ENCODE results near the gene KCTD2.

Gene KCTD2

GRCh38 chr17:75099881-75100595 lies 53.0 kb downstream of the KCTD2 start:
- no peak for DNase-seq (ENCODE audit: low read depth)

DNA sequence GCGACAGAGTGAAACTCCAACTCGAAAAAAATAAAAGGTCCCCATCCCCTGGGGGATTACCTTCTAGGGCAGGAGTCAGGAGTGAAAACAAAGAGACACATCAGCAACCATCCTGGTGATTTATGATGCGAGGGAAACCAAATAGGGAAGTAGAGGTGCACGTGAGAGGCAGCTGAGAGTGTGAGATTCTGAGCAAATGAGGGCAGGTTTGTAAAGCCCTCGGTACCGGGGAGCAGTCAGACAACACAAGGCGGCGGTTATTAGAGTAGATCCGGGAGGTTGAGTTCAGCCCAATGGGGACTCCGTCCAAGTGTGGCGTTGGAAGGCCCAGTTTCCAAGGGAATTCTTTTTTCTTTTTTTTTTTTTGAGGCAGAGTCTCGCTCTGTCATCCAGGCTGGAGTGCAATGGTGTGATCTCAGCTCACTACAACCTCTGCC lies 55.4 kb downstream of the KCTD2 start:
- DNase-seq (ENCODE audit: low read depth) = no peak

DNA sequence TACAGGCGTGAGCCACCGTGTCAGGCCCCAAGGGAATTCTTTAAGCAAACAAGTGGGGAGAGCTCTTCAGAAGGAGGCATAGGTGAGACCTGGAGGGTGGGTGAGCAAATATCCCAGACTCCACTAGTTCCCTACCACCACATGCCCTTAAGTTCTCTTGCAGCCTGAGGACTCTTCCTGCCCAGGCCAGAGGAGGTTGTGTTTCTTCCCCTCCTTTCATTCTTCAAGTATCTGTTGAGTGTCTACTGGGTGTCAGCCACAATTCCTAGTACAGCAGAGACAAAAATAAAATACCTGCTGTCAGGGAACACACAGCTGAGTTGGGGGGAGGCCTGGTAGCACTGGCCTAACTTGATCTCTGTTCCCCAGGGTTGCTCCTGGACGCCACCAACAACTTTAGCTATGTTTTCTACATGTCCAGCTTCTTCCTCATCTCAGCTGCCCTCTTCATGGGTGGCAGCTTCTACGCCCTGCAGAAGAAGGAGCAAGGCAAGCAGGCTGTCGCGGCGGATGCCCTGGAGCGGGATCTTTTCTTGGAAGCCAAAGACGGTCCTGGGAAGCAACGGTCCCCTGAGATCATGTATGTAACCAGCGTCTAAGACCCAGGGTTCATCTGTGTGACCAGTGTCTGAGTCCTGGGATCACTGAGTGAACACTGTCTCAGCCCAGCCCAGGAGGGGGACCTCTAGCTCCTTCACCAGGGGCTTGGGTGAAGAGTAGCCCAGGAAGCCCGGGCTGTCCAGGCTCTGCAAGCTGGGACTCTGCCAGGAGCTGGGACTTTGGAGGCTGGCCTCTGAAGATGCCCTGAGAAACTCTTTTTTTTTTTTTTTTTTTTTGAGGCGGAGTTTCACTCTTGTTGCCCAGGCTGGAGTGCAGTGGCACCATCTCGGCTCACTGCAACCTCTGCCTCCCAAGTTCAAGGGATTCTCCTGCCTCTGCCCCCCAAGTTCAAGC lies 56.9 kb downstream of the KCTD2 start:
- DNase-seq (ENCODE audit: low read depth) = no peak

DNA sequence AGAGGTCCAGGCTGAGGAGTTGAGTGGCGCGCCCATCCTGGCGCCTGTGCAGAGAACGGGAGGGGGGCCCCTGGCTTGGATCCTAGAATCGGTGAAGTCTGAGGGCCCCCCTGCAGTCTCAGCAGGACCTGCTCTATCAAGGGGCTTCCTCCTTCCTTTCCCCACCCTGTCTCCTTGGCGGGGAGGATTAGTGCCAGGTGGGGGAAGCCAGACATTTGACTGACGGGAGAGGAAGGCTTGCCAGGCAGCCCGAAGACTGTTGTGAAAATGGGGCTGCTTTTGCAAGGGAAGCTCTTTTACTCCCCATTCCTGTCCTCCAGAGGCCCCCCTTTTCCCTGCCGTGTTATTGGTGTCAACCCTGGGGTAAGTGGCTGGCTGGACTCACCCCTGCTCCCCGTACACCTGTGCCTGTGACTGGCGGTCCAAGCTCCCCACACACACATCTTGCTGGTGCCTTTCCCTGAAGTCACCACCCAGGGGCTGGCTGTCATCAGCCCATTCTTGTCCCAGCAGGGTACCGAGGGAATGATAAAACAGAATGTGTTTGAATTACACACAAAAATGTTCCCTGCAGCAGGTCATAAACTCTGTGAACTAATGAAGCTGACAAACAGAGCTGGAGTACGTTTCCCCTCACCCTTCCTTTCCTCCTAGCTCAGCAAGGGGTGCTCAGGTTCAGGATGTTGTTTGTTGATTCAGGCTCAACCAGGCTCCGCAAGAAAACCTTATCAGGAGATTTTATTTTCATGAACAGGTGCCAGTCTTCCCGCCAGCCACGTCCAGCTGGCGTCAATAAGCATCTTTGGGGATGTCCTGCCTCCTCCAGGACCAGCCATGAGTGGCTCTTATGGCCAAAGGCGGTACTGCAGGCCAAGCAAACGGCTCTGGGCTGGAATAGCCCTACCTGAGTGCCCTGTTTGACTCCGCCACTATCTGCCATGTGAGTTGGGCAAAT lies 58.4 kb downstream of the KCTD2 start:
- no peak for DNase-seq (ENCODE audit: low read depth)

GRCh38 chr17:75108193-75108592 lies 61.2 kb downstream of the KCTD2 start:
- DNase-seq (ENCODE audit: low read depth) = no peak

- no peak for DNase-seq (ENCODE audit: low read depth)
These were observed 62.0 kb downstream of the KCTD2 start for GRCh38 chr17:75109046-75109406.

DNA sequence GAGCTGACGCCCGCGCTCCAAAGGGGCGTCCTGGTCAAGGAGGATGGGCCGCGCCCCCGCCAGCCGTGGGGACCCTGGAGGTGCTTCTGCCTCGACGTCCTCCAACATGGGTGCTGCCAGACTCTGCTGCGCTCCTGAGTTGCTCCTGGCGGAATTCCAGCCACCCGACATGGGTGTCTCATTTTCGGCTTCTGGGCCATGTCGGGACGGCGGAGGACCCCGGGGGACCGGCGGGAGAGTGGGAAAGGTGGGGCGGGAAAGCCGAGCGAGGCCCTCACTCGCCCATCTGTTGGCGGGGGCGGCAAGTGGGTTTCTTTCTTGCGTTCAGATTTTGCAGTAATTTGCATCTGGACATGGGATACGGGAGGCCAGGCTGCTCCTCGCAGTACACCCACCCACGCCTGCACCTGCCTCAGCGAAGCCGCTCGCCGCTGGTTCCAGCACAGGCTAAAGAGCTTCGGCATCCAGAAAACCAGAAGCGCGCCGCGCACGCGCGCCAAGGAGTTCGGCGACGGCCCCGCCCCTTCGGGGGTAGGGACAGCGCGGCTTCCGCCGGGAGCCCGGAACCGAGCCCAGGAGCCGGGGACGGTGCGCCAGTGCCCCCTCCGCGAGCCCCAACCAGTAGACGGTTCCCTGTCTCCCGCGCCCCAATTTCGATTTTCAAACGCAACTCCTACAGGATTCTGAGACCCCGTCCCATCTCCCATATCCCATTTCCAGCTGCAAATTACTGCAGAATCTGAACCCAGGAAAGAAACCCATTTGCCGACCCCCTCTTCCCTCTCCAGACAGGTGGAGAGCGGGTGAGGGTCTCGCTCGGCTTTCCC lies 62.6 kb downstream of the KCTD2 start, which contains the start of gene ARMC7:
Gene ARMC7 (plus strand): TSS at position 563 of the 827 bp plus-strand sequence. CDS start 320 bp downstream, outside the sequence.
- DNase-seq (ENCODE audit: low read depth) = peak; percentile 36

DNA sequence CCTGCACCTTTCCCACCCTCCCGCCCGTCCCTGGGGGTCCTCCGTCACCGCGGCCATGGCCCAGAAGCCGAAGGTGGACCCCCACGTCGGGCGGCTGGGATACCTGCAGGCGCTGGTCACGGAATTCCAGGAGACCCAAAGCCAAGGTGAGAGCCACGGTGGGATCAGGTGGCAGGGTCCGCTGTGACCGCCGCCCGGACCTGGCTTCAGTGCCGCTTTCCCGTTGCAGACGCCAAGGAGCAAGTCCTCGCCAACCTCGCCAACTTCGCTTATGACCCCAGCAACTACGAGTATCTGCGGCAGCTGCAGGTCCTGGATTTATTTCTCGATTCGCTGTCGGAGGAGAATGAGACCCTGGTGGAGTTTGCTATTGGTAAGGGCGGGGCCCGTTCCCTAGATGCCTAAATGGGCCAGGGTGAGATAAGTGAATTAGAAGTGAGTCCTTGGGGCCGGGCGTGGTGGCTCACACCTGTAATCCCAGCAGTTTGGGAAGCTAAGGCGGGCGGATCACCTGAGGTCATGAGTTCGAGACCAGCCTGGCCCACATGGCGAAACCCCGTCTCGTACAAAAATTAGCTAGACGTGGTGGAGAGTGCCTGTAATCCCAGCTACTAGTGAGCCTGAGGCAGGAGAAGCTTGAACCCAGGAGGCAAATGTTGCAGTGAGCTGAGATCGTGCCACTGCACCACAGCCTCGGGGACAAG lies 63.4 kb downstream of the KCTD2 start:
- no peak for DNase-seq (ENCODE audit: low read depth)

GRCh38 chr17:75111777-75112335 lies 64.8 kb downstream of the KCTD2 start:
- no peak for DNase-seq (ENCODE audit: low read depth)

- DNase-seq (ENCODE audit: low read depth) = peak; percentile 65
These were observed 67.0 kb downstream of the KCTD2 start for GRCh38 chr17:75113798-75114551.

GRCh38 chr17:75114552-75115314 lies 67.7 kb downstream of the KCTD2 start:
- DNase-seq (ENCODE audit: low read depth) = no peak
